ENCODE results near the gene RABGAP1.

DNA sequence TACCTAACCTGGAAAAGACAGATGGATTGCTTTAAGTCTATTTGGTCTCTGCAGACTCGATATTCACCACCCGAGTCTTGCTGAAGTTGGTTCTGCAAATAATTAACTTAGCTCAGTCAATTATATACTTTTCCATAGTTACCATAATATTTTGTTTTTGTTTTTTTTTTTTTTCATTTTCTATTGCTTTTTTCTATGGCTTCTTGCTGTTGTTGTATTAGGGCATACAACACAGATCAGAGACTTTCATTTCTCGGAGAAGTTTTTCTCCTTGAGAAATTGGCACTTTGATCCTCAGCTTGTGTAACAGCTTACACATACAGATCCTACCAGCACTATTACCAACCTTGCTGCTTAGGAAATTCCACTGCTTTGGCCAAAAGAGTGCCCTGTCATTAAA, 180.6 kb downstream of the RABGAP1 start:
- TF ChIP-seq POLR2A (IDR thresholded peaks at IDR 0.05; ENCODE audit: low read length): no peak
- TF ChIP-seq GATA1 (IDR thresholded peaks at IDR 0.05; ENCODE audit: low read depth, low read length): no peak

Measured in erythroblast (primary cell).